ENCODE results near the gene TRMT1.

TRMT1 gene

DNA sequence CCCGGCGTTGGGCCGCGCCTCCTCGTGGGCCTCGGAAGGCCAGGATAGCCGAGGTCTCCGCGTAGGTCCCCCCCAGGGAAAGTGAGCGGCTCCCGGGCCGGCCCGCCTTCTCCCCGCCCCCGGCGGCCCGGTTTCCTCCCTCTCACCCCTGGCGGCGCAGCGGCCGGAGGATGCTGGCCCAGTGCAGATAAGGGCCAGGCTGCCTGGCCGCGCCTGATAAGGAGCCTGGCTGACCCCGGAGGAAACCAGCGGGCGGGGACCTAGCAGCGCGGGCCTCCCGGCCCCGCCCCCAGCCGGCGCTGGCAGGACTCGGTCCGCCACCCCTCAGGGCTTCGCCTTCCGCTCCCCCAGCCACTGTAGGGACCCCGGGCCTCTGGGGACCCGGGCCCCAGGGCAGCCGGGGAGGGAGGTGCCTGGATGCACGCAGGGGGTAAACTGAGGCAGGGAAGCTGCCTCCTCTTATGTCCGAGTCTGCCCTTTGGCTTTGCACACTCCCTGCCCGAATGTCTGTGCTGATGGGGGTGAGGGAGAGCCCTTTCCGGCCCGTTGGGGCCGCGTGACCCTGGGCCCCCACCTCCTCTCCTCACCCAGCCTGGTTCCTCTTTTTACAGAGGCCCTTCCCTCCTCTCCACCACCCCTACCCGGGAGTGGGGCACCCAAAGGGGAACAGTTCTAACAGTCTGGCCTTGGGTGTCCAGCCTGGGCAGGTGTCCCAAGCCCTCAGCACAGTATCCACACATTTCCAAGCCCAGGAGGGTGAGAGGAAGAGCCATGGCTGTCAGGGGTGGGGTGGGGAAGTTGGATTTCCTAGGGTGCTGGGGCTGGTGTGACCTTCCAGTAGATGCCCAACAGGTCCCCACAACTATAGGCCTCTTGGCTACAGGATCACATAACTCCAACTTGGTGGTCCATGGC lies 13.6 kb downstream of the TRMT1 start, which contains the start of gene LYL1:
LYL1 (minus strand) TSS at position 193 of the 915 bp plus-strand sequence. CDS start 1,687 bp downstream, outside the sequence.
- no peak for DNase-seq (ENCODE audit: low read depth in 2 of 2)

- no peak for DNase-seq (ENCODE audit: low read depth in 2 of 2)
Measured at GRCh38 chr19:13102416-13102665, 14.2 kb downstream of the TRMT1 start.

- DNase-seq (ENCODE audit: low read depth in 2 of 2): no peak
Measured at GRCh38 chr19:13101590-13102415, 14.7 kb downstream of the TRMT1 start.

- DNase-seq (ENCODE audit: low read depth in 2 of 2): no peak
Measured at GRCh38 chr19:13100841-13101589, 15.5 kb downstream of the TRMT1 start.

DNA sequence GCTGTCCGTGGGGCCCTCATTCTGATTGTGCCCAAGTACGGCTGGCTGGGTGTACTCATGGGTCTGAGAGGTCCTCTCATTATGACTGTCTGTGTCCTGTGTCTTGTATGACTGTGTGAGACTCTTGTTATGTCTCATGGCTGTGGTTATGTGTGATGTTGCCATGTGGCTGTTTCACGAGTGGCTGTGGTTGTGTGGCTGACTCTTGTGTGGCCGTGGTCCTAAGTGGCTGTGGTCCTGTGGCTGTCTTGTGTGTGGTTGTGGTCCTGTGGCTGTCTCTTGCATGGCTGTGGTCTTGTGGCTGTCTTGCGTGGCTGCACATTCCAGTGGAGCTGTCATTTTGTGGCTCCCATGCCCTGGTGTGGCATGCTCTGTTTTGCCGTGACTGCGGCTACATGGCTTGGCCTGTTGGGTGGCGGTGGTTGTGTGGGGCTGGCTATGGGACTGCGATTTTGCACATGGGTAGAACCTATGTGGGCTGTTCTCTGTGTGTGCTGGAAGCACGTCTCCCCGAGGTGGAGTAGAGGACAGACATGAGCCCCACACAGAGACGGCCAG lies 16.4 kb downstream of the TRMT1 start:
- DNase-seq (ENCODE audit: low read depth in 2 of 2): peak in 1 of 2 donors; percentile 59

- DNase-seq (ENCODE audit: low read depth in 2 of 2): peak; percentile 45 to 60
Measured at GRCh38 chr19:13099073-13099999, 17.2 kb downstream of the TRMT1 start.

DNA sequence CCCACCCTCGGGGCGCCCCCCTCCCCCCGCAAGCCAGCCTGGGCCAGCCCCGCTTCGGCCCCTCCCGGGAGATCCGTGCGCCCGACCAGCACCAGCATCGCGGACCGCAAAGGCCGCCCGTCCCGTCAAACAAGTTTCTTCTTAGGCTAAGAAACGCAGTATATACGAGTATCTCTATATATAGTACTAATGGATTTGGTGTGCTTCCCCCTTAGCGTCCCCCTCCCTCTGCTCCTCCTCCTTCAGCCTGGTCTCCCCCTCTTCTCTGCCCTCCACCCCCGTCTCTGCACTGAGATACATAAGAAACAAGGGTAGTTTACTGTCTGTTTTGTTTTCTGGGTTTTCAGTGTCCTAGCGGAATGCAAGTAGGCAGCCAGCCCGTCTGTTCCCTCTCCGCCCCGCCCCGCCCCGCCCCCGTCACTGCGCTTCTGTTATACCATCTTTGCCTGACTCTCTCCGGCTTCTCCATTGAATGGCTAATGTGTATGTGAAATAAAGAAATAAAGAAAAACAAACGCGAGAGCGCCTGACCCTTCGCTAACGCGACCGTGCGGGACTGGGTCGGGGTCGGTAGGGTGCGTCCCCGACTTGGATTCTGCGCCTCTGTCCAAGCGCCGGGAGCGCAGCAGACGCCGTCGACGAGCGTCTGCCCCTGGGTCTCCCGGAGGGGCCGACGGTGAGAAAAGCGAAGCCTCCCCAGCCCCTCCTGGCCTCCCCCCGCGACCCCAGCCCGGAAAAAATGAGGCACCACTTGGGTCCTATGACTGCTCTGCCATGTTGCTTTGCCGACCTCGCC lies 18.1 kb downstream of the TRMT1 start:
- no peak for DNase-seq (ENCODE audit: low read depth in 2 of 2)

- no peak for DNase-seq (ENCODE audit: low read depth in 2 of 2)
Measured at GRCh38 chr19:13097463-13098258, 18.9 kb downstream of the TRMT1 start.

DNA sequence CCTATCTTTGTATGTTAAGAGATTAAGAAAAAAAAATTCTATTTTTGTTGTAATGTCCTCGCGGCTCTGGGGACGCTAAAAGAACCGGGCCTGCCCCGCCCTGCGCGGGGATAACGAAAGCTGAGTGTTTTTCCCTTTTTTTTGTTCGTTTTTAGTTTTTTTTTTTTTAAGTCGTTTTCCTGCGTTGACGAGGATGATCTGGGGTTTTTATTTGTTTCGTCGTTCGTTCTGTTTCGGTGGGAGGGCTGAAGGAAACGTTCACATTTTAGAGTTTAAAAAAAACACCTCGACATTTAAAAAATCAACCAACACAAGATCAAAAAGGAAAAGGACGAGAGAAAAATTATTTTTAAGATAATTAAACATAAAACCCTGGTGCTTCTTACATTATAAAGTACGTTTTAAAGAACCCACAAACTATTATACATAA lies 19.5 kb downstream of the TRMT1 start:
- DNase-seq (ENCODE audit: low read depth in 2 of 2): no peak

DNA sequence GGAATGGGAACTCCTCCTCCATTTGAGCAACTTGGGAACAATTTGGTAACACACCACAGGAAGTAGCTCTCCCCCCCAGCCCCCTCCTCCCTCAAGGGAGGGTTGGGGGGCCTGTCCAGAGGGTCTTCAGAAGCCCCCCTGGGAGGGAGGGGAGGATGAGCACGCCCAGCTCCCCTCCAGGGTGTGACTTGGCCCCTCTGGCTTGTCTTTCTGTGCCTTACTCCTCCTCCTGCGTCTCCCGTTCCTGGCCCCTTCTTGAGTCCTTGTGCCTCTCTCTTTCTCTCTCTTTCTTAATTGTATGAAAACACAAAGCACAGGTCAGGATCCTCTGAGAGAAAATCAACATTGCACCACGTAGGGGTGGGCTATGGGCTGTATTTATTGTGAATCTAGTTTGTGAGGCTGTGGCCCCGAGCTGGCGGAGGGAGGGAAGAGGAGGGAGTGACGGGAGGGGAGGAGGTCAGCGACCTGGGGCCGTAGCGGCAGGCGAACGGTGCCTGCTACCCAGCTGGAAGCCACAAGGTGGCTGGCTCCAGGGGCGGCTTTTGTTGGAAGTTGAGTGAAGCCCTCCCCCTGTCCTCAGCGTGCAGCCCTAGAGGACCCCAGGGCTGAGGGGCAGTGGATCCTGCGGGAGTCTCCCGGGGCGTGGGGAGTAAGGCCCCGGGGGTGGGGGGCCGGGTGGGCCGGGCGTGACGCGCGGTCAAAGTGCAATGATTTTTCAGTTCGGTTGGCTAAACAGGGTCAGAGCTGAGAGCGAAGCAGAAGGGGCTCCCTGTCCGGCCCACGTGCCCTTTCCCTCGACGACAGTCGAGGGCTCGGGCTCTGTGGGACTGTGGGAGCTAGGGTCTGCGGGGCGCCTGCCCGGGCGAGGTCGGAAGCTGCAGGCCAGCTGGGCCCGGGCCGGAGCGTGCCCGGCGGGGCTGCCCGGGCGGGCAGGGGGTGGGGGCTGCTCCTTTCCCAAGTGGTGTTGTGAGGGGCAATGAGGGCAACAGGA lies 20.3 kb downstream of the TRMT1 start:
- DNase-seq (ENCODE audit: low read depth in 2 of 2): no peak

DNA sequence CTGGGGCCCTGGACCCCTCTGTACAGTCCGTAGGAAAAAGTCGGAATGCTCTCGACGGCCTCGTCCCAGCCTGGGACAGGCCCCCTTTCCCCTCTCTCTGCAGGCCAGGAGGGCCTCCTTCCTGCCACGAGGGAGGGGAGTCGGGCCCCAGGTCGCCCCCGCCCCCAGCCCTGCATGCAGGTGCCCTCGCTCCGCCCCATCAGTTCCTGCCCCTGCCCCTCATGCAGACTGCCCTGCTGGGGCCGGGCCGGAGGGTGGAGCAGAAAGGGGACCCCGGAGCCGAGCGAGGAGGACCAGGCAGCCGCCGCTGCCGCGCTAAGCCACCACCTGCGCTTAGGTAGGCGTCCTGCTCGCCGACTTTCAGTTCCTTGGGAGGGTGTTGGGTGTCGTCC lies 21.2 kb downstream of the TRMT1 start:
- no peak for DNase-seq (ENCODE audit: low read depth in 2 of 2)

DNA sequence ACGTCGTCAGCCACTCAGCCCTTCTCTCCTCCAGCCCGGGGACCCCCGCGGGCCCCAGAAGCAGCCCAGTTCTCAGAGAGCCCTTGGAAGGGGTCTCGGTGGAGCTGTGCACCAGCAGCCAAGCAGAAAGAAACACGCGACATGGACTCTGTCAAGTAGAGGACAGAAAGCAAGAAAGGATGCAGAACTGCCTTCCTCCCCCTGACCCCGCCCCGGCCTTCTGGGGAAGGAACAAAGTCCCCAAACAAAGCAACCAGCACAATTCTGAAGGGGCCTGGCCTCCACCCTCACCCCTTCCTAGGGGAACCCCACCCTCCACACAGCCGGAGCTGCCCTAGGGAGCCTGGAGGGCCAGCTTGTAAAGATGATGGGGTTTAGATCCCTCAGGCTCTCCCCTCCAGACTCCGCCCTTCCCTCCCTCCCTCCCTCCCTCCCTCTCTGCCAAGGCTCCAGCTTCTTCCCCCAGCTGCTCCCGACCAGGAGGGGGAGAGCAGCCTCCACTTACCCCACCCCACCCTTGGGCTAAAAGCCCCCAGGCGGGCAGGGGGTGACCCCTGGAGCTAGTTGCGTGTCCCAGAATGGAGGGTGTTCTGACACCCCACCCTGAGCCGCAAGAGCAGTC lies 21.7 kb downstream of the TRMT1 start:
- DNase-seq (ENCODE audit: low read depth in 2 of 2): no peak

GRCh38 chr19:13094106-13094504 lies 22.4 kb downstream of the TRMT1 start:
- DNase-seq (ENCODE audit: low read depth in 2 of 2): no peak

DNA sequence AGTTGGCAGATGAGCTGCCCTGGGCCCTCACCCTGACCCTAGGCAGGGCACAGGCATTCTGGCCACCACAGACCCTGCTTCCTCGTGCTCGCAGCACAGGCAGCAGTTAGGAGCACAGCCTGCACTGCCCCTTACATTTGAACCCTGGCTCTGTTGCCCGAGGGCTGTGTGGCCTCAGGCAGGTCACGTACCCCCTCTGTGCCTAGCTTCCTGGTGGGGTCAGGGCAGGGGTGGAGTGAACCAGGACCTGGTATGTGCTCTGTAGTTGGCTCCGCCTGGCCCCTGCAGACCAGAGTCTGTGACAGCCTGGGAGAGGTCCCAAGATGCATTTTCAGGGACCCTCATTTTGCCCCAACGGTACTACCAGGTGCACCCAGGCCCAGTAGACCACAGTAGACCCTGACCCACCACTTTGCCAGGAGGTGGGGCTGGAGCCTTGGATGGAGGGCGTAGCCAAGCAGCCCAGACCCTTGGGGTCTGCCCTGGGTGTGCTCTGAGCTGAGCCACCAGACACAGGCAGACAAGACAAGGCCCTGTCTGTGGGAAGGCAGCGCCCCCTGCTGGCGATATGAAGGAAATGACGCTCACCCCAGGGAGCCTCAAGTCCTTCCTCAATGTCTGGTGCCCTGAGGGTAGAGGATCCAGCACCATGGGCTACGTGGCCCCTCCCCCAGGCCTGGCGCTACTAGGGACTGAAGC lies 23.0 kb downstream of the TRMT1 start:
- DNase-seq (ENCODE audit: low read depth in 2 of 2): peak; percentile 76 to 77

DNA sequence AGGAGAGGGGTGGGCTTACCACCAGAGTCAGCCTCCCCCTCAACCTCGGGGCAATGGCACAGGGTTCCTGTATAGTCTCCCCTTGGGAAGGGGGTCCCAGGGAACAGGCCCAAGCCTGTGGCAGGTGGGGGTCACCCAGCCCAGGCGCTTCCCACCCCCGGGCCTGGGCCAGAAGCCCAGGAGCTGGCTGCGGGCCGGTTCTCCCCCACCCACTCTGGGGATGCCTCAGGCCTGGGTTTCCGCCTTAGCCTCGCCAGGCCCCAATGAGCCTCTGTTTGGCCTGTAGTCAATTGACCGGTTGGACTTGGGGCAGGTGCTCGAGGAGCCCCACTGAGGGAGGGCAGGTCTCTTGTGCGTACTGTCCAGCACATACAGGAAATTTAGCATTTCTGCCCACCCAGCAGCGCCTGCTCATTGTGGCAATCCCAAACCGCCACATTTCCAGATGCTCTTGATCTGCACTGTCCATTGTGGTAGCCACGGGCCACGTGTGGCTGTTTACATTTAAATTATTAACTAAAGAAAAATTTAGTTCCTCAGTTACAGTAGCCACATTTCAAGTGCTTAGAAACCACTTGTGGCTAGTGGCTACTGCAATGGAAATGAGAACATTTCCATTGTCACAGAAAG lies 23.8 kb downstream of the TRMT1 start:
- DNase-seq (ENCODE audit: low read depth in 2 of 2): no peak

DNA sequence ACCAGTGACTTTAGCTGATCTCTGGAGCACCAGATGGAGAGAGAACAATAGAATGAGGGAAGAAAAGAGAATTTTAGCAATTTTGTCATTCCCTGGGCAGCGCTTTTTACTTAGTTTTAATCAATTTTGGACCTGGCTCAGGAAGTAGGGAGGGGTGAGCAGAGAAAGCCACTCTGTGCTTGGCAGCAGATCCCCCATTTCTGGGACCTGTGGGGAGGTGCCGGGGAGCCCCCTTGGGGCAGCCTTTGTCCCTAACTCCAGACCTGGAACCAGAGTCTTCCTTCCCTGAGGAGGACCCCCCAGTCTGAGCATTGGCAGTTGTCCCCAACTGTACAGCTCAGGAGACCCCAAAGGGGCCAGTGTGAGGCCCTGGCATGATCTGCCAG lies 24.4 kb downstream of the TRMT1 start:
- no peak for DNase-seq (ENCODE audit: low read depth in 2 of 2)

All from activated CD4-positive, alpha-beta T cell treated with anti-CD3 and anti-CD28 coated beads for 24 hours (primary cell).